MM.1S (cell line): Measurements from ENCODE around the gene CACNG3.

Experiments
- CTCF ChIP-seq: fragments of 300-600 bp; sonication (generic); IDR thresholded peaks from 2 replicates; pipeline ENCODE4 v1.5.1; 2016; ENCODE audit warnings: antibody characterized with exemption, low read length, mixed read lengths
- EZH2 ChIP-seq: fragments of 300-600 bp; sonication (generic); optimal IDR thresholded peaks from 2 replicates; pipeline ENCODE3; 2017; ENCODE audit warnings: low read depth, mild to moderate bottlenecking, antibody characterized with exemption, low read length, mixed read lengths
- EZH2phosphoT487 ChIP-seq: fragments of 300-600 bp; sonication (generic); IDR thresholded peaks from 2 replicates; pipeline ENCODE4 v1.6.1; 2018; ENCODE audit warnings: antibody characterized with exemption, low read length

DNA sequence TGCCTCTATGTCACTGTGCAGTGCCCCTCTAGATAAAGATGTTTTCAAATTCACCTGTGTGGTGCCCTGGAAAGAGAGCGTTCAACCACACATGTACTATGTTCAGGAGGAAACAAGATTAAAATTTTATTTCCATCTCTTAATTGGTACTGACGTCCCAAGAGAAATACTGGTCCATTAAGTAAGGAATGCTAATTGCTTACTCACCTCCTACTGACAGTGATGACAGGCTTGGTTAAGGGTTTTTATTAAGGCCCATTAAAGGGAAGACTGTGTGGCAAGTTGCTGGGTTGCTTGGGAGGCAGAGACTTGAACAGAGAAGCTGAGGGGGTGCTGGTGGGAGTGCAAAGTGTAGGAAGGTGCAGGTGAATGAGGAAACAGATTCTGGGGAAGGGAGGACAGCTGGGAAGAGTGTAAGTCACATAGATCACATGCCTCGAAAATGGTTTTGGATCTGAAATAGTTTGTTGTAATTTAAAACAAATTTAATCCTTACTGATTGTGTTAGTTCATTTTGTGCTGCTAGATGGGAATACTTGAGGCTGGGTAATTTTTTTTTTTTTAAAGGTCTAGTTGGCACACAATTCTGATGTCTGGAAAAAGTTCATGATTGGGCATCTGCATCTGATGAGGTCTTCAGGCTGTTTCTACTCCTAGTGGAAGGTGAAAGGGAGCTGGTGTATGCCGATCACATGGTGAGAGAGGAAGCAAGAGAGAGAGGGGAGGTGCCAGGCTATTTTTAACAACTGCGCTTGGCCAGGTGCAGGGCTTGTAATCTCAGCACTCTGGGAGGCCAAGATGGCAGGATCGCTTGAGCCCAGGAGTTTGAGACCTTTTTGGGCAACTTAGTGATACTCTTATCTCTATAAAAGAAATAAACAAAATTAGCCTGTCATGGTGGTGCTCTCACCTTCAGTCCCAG lies 140.5 kb downstream of the CACNG3 start:
- TF ChIP-seq CTCF: no peak
- TF ChIP-seq EZH2: no peak
- no peak for TF ChIP-seq EZH2phosphoT487
